HG02623 (cell line): ENCODE measurements around the gene GFI1.

Experiments used
- ATAC-seq: cut with Tn5 transposase; IDR thresholded peaks from one replicate; pipeline ENCODE4 v1.9.1; 2021; ENCODE audit warnings: moderate library complexity; ENCODE audit not compliant: unreplicated experiment

GFI1 gene

DNA sequence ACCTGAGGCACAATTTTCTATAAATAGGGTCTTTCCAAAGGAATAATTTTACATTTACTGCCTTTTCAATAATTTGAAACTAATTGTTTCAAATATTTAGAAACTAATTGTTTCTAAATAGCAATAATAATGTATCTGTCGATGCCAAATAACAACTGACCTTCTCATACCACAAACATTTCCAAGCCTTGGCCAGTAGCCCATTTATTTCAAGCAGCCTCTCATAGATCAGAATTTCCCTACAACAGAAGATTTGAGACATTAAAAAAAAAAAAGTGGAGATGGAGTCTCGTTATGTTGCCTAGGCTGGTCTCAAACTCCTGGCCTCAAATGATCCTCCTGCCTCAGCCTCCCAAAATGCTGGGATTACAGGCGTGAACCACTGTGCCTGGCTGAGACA, 2.1 kb upstream of the GFI1 start:
- ATAC-seq, result no peak

- ATAC-seq, result no peak
Observed at GRCh38 chr1:92488416-92488815, 1.7 kb upstream of the GFI1 start.

- ATAC-seq, result no peak
Observed at GRCh38 chr1:92487078-92487605, 417 bp upstream of the GFI1 start.

- peak; percentile 41 for ATAC-seq
Observed at GRCh38 chr1:92485381-92486250, 1.1 kb downstream of the GFI1 start.

GRCh38 chr1:92484472-92485380, 2.0 kb downstream of the GFI1 start:
- peak; percentile 19 for ATAC-seq

GRCh38 chr1:92483610-92484471, 2.9 kb downstream of the GFI1 start:
- no peak for ATAC-seq

- ATAC-seq, result no peak
Observed at GRCh38 chr1:92482665-92483609, 3.8 kb downstream of the GFI1 start.

DNA sequence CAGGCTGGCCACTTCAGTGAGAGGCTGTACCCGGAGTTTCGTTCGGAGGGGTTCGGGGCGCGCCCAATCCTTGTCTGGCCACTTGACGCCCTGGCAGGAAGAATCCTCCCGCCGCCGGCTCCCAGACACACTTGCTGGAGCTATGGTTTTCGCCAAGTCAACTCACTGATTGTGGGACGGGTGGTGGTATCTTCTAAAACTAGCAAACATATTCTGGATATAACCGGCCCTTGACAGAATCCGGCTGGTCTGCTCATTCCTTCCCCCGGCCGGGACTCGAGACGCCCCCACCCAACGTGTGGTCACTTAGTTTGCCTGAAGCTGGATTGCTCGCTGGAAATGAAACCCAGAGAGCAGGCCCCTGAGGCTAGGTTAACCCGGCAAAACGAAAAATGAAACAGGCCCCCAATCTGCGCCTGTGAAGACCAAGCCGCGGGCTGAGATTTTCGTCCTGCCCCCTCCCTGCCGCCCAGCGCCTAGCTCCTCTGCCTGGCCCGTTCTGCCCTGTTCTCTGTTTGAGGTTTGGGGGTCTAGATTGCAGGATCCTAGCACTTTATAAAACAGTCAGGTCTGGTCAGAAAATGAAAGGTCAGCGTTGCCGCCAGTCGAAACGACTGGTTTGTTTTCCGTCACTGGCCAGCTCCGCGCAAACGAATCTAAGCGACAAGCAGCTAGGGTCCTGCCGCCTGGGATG, 4.6 kb downstream of the GFI1 start:
- ATAC-seq, result no peak

DNA sequence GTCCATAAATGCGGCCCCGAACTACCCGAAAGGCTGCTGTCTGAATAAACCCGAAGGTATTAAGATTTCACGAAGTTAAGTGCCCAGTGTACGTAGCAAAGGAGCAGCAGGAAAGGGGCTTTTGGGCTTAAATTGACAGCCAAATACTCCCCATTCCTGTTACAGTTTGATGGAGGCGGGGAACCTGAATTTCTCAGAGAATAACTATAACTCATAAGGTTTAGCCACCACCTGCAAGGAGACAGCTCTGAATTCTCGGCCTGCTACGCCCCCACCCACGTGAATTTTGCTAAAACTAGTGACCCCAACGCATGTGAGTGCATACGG, 5.2 kb downstream of the GFI1 start:
- no peak for ATAC-seq

GRCh38 chr1:92480813-92481598, 5.7 kb downstream of the GFI1 start:
- no peak for ATAC-seq

GRCh38 chr1:92480200-92480812, 6.4 kb downstream of the GFI1 start:
- ATAC-seq, result no peak

DNA sequence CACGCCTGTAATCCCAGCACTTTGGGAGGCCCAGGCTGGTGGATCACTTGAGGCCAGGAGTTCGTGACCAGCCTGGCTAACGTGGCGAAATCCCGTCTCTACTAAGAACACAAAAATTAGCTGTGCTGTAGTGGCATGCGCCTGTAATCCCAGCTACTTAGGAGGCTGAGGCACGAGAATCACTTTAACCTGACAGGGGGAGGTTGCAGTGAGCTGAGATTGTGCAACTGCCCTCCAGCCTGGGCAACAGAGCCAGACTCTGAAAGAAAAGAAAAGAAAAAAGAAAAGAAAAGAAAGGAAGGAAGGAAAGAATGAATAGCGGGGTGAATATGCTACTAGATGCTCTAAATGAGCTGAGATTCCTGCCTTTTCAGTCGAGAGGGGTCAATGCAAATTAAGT, 7.1 kb downstream of the GFI1 start:
- no peak for ATAC-seq

DNA sequence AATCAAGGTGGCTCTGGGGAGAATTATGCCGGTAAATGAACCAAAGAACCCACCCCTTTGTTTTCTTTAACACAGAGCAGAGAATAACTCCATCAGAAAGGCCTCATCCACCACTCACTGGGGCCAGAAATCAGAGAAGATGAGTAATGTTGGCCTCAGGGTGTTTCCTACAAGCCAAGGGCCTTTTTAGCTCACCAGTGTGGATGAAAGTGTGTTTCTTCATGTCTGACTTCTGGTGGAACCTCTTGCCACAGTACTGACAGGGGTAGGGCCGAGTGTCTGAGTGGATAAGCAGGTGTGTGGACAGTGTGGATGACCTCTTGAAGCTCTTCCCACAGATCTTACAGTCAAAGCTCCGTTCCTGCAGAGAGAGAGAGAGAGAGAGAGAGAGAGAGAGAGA, 8.3 kb downstream of the GFI1 start:
- no peak for ATAC-seq

DNA sequence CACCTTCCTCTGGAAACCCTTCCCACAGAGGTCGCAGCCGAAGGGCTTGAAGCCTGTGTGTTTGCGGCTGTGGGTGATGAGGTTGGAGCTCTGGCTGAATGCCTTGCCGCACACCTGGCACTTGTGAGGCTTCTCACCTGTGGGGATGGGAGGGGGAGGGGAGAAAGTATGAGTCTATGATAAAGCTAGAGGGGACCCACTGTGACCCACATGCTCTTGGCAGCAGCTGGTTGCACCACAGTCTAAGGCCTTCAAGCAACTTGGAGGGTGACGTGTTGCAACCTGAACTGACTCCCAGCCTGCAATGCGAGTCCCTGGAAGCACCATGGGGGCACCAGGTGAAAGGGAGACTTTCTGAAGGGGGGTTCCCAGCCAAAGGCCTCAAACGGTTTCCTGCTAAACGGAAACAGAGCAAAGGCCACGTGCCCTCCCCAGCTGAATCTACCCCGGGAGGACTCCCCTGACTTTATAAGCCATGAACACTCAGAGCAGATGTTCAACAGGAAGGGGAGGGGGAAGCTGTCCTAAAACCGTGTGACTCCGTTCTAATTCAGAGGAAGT, 10.6 kb downstream of the GFI1 start:
- peak; percentile 33 for ATAC-seq

DNA sequence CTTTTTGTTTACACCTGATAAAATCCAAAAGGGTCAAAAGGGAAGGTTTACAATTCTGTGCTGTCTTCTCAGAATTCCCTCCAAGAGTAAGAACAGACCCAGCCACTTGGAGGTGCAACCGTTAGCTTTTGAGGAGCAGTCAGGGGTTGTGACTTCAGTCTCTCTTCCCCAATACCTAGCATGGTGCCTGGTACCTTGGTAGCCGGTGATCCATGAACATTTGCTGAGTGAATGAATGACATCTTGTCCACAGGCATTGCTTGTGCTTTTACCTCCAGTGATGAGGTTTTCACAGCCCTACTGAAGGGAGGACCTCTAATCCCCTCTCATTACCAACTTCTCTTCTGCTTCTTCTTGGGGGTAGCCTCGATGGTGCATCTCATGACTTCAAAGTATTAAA, 11.7 kb downstream of the GFI1 start:
- ATAC-seq, result no peak

DNA sequence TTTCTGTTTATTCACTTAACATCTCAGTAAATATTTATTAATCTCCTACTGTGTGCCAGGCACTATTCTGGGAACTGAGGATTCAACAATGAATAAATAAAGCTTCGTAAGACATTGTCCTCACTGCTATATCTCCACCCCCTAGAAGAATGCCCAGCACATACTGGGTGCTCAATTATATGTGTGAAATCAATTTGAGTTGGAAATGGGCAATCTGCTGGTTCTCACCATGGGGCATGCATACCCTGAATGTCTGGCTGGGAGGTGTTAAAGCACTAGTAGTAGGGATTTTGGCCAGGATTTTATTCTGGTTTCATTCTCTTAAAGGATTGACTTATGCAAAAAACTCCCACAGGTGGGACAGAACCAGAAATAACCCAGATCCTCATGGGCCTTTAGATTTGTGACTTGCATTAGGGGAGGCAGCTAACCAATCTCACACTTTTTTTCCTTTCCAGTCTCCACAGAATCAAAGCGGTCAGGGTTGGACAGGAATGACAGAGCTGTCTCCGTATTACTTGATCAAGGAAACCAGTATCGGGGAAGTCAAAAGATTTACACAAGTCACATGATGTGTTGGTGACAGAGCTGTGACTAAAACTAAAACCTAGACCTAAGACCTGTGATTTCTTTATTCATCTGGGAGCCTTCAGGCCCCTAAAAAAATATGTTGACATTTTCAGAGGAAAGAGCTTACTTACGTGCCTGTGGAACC, 12.8 kb downstream of the GFI1 start:
- peak; percentile 61 for ATAC-seq

DNA sequence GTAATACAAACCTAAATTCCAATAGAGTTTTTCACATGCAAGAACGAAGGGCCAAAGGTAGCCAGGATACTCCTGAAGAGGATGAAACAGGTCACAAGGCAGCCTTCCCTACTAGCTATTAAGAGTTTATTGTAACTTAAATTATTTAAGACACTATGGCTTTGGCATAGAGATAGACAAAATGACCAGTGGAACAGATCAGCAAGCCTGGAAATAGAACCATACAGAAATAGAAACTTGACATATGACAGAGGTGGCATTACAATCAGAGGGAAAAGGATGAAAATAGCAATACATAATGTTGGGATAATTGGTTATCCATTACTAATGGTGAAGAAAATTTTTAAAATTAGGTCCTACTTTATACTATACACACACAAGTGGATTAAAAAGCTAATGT, 16.5 kb downstream of the GFI1 start:
- no peak for ATAC-seq
